Measurements from ENCODE around the gene NISCH.
A peak's percentile ranks its signal among the peaks of the same experiment; 100 is the strongest.
"Not testable (repeated sequence)": the region's sequence is repeated elsewhere in the genome, so short reads cannot be mapped to it uniquely, and the experiment has no call there.

Gene NISCH

DNA sequence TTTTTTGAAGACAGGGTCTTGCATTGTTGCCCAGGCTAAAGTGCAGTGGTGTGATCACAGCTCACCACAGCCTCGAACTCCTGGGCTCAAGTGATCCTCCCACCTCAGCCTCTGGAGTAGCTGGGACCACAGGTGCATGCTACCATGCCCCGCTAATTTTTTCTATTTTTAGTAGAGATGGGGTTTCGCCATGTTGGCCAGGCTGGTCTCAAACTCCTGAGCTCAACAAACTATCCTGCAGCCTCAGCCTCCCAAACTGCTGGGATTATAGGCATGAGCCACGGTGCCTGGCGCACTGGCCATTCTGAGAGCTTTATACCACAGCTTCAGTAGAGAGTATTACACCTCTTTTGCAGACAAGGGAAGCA, 71.3 kb downstream of the NISCH start:
- not testable (repeated sequence) for DNase-seq (ENCODE audit: low read depth in 2 of 2)

DNA sequence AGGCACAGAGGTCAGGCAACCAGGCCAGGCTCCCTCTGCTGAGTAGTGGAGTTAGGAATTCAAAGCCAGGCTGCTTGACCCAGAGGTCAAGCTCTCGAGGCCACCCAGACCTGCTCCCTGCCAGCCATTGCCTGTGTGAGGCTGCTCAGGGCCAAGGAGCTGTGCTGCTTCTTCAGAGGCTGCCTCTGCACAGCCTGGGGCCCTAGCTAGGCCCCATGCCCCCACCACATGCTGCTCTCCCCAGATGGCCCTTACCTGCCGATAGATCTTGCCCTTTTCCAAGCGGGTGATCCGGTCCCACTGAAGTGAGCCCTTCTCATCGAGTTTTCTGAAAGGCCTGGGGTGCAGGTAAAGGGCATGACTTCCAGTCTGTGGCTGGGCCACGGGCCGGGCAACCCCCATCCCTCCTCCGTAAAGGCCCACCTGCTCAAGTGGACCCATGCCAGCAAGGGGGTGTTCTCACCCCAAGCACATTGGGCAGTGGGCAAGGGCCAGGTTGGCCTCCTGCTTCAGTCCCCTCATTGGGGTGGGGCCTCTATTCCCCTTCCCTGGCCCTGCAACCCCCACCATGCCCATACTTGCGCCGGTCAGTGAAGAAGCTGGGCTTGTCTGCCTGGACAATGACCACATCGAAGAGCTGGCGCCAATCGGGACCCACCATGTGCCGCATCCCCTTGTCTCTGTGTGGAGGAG, 71.8 kb downstream of the NISCH start:
- no peak for DNase-seq (ENCODE audit: low read depth in 2 of 2)

DNA sequence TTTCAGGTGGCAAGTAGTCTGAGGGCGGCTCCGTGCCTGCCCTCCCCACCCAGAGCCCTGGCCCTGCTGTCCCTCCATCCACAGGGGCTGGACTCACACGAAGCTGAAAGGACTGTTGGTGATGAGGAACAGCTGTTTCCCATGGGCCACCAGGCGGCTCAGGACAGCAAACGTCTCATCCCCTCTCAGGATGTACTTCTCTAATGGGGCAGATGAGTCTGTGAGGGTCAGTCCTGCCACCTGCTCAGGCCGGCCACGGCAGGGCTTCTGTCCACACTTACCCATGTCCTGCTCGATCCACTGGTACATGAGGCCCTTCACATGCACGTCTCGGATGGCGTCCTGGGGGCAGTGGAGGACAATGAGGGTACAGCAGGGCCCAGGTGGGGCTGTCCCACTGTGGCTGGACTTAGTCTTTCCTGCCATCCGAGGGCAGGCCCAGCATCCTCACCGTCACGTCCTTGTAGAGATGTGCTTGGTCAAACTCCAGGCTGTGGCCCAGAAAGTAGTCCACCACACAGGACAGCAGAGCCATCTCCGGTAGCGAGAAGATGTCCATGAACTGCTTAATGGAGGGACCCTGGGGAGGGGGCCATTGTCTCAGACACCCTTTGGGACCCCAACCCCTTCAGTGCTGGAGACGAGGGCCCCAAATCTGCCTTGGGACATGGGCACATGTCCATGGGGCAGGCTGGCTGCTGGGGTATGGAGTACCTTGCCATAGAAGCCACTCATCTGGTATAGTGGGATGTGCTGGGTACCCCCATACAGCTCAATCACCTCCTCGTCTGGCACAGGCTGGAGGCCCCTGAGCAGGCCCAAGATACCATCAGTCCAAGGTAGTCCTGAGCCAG, 72.6 kb downstream of the NISCH start:
- no peak for DNase-seq (ENCODE audit: low read depth in 2 of 2)

DNA sequence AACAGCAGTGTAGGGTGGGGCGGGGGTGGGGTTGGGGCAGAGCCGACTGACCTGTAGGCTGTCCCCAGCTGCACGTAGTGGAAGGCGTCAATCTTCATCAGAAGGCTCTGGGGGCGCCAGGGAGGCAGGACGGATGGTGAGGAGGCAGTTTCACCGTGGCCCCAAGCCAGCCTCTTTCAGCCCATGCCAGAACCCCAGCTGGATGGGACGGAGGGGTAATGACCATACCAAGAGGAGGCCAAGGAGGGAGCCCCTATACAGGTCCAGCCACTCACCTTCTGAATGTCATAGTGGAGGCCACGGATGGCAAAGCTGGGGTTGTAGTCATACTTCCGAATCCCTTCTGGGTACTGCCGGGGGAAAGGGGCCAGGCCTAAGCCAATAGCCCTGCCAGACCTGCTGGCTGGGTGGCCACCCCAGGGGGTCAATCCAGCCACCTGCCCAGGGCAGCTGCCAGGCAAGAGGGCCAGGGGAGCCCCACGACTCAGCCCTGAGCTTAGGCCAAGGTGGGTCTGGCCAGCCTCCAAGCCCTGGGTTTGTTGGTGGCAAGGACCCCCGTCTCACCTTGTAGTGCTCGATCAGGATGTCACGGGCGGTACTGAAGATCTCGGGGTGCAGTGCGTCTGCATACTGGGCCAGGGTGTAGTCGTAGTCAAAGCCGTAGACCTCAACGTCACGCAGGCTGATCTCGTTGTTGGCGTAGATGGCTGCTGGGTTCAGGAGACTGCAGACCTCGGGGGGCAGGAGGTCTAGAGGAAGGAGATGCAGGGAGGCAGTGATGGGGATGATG, 73.4 kb downstream of the NISCH start:
- no peak for DNase-seq (ENCODE audit: low read depth in 2 of 2)

DNA sequence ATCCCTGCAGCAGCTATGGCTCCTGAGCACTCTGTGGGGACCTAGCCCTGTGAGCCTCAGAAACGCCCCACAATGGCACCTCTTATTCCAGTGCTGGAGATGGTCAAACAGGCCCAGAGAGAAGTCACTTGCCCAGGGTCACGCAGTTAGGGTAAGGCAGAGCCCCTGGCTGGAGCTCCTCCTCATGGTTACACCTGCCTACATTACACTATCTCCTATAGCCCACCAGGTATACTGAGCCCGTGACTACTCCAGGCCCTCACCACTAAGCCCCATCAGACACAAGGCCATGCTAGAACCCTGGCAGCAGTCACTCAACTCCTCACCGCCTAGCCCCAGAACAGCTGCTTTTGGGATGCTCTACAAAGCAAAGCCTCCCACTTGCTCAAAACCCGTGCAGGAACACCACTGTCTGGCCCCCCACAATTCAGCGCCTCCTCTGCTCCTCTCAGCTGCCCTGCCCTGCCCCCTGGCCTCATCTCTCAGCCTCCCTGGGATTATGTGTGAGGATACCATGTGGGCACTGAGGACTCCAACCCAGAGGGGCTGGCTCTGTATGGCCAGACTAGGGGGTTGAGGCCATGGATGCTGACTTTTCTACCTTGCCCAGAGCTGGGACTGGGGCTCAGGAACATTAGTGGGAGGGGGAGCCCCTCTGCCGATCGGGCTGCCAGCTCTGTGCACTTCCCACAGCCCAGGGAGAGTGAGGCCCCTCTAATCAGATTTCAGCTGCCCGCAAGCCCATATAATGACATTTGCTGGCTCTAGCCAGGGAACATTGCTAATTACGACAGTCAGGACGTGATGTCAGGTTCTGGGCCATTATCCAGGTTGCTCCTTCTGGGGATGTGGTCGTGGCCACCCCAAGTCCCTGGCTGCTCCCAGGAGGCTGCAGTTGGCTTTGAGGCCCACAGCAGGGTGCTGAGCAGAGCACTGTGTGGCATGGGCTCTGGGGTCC, 74.3 kb downstream of the NISCH start:
- DNase-seq (ENCODE audit: low read depth in 2 of 2), result no peak

DNA sequence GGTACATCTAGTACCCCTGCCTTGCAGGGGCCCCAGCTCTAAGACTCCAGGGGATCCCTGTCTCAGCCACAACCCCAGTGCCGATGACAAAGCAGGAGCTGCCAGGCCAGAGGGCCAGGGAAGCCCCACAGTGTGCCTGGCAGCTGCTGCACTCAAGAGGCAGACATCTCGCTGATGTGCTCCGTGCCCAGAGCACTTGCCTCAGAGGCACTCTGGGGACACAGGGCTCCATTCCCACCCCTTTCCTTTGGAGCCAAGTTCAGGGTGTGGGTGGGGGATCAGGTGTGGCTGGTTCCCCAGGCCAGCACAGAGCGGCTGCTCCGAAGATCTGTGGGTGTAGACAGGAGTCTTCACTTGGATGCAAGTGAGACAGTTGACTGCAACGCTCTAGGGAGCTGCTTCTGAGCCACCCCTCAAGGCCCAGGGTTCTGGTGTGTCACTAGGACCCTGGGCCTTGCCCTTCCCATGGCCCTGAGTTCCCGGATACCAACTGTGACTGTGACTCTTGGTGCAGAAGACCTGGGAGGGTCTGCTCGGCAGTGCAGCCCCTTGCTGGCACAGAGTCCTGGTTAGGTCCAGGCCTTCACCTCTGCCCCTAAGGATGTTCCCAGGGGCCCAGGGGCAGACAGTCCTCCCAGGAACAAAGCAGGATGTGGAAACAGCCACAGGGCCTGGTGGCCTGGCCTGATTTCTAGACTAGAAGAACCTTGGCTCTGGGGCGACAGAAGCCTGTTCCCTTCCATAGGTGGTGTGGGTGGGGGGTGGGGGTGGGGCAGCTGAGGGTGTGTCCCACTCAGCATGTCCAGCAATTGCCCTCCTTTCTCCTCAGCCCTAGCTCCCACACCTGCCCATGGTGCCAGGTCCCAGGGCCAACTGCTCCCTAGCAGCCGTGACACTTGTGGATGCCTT, 75.8 kb downstream of the NISCH start:
- DNase-seq (ENCODE audit: low read depth in 2 of 2), result no peak

DNA sequence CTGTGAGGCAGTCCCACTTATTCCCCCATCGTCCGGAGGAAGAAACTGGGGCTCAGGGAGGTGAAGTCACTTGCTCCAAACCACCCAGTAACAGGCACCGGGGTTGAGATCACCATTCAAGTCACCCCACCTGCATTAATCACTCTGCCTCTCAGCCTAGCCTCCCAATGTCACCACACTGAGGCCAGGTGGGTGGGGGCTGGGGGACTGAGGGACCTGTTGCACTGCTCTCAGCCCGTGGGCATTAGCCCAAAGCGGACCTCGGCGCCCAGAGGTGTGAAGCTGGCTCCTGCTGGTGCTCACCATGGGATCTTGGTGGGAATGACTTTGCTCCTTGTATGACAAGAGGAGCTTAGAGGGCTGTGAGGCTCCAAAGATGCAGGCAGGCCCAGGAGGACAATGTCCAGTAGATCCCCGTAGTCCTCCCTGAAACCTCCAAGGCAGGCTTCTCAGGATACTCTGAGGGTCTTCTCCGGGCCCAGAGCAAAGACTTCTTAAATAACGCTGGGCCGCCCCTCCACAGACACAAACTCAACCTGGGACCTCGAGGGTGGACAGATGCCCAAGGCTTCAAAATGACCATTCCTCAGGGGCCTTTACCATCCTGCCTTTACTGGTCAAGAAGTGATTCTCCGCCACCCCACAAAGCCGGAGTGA, 76.6 kb downstream of the NISCH start:
- DNase-seq (ENCODE audit: low read depth in 2 of 2), result no peak

DNA sequence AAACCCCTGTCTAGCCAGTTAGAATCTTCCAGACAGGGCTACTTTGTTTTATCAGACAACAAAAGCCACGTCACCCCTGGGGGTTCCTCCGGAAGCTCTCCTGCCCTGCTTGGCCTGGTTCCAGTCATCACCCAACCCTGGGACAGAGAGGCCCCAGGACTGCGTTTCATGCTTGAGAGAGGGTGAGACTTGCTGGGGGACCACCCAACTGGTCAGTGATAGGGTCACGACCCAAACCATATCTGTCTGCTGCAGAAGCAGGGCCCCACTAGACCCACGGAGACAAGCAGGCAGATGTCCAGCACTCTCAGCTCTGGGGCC, 77.1 kb downstream of the NISCH start:
- DNase-seq (ENCODE audit: low read depth in 2 of 2), result no peak

DNA sequence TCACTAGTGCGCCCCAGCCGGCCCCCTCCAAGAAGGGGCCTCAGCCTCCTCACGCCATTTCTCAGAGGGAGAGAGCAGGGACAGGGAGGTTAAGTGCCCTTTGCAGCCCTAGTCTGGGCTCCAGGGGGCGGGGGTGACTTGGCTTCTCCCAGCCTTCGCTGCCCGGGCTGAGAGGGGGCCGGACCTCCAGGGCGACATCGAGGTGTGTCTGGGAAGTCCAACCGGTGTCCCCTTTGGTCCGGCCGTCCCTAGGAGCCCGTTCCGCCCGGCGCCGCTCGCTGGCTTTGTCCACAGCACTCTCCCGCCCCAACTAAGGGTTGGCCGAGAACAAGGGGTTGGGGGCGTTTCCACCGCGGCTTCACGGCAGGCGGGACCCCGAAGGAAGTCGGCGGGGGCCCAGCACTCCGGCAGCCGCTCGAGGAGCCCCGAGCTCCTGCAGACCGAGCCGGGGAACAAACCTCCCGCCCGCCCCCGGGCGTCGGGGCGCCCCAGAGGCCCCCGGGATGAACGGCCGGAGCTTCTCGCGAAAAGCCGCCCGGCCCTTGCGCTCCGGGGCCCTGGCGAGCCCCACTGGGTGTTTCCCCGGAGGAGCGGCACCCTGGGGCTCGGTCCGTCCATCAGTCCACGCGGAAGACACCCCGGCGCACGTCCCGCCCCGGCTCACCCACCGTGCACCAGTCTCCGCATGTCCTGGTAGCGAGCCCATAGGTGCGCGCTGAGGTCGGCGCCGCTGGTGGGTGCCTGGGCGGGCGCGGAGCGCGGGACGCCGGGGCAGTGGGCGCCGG, 77.6 kb downstream of the NISCH start:
- DNase-seq (ENCODE audit: low read depth in 2 of 2), result peak in 1 of 2 experiments; percentile 11

DNA sequence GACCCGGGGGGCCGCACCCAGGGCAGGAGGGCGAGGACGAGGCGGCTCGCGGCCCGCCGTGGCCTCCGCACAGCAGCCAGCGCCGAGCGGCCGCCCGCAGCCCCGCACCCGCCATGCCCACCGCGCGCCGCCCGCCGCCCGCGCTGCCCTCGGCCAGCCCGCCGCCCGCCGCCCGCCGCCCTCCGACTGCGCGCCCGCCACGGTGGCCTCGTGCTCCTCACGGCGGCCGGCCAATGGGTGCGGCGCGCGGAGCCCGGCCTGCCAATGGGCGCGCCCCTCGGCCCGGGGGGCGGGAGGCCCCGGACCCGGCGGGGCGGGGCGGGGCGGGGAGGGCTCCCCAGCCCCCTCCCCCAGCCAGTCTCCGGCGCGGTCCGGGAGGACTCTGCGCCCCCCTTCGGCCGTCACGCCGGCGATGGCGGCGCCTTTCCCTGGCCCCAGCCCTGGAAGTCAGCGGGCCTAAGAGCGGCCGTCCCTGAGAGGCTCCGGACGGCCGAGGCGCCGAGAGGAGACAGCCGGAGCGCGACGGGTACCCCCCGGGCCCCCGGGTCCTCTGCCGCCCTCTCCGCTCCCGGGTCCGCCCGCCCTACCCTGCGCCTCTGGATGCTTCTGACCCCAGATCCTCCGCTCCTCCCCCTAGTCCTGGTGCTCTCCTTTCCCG, 78.3 kb downstream of the NISCH start, which contains the start of gene NT5DC2:
Gene NT5DC2 (minus strand): TSS at position 235 of the 658 bp plus-strand sequence. CDS start 120 bp downstream, at position 115.
- DNase-seq (ENCODE audit: low read depth in 2 of 2), result peak; percentile 39 to 59

DNA sequence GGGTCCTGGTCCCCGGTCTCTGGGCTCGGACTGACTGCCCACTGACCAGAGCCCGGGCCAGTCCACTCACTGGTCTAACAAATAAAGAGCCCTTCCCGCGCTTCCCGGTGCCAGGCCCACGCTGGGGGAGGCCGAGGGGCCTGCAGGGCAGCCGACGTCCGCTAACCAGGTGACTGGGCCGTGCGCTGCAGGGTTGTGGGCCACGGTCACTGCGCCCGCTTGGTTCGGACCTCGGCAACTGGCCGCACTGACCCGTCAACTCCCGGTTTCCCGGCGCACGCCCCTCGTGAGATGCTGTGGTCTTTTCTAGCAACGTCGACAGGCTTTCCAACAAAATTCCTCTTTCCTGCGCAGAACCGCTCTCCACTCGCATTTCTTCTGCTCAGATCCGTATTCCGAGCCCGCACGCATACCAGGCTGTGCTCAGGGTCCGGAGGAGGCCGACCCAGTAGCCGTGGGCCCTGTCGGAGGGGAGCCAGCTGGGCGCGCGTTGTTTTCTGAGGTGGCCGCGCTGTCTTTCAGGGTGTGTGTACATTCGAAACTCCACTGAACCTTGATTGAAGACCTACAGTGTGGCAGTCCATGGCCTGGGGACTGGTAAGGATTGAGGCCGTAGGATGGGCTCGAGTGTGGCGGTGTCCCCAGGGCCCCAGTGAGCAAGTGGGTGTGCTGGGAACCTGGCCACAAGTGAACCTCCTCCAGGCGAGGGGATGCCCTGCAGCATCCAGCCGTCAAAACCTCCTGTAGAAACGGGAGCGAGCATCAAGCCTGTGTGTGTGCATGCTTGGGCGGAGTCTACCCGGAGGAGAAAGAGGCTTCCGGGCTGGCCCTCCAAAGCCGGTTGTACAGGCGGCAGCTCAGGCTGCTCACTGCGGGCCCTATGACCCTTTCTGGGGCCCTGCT, 79.1 kb downstream of the NISCH start:
- DNase-seq (ENCODE audit: low read depth in 2 of 2), result no peak

DNA sequence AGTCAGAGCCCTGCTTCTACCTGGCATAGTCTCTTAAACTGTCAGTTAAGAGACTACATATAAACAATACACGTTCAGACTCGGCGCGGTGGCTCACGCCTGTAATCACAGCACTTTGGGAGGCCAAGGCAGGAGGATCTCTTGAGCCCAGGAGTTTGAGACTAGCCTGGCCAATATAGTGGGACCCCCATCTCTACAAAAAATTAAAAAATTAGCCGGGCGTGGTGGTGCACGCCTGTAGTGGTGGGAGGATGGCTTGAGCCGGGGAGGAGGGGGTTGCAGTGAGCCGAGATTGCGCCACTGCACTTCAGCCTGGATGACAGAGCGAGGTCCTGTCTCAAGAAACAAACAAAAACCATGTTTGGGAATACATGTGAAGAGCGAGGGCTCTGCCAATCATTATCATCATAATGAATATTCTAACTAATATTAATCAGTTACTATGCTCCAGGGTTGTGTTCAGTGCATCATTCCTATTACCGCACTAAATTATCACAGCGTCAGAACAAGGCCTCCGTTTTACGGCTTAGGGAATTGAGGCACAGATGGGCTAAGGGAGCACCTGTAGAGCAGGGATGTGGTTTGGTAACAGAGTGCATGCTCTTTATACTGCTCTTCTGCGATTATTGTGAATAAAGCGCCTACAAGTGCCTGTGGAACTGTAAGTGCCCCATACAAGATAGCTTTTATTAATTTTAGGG, 80.2 kb downstream of the NISCH start:
- DNase-seq (ENCODE audit: low read depth in 2 of 2), result no peak

DNA sequence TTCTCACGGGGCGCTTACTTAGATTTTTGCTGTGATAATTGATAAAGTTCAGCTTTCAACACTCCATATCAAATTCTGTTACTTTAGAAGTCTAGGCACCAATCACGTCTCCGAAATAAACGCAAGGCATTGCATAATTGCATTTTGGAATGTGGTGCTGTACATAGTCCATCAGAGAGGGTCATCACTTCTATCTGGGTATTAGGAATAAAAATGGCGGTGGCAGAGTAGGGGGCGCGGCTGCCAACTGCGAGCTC, 80.6 kb downstream of the NISCH start:
- no peak for DNase-seq (ENCODE audit: low read depth in 2 of 2)

DNA sequence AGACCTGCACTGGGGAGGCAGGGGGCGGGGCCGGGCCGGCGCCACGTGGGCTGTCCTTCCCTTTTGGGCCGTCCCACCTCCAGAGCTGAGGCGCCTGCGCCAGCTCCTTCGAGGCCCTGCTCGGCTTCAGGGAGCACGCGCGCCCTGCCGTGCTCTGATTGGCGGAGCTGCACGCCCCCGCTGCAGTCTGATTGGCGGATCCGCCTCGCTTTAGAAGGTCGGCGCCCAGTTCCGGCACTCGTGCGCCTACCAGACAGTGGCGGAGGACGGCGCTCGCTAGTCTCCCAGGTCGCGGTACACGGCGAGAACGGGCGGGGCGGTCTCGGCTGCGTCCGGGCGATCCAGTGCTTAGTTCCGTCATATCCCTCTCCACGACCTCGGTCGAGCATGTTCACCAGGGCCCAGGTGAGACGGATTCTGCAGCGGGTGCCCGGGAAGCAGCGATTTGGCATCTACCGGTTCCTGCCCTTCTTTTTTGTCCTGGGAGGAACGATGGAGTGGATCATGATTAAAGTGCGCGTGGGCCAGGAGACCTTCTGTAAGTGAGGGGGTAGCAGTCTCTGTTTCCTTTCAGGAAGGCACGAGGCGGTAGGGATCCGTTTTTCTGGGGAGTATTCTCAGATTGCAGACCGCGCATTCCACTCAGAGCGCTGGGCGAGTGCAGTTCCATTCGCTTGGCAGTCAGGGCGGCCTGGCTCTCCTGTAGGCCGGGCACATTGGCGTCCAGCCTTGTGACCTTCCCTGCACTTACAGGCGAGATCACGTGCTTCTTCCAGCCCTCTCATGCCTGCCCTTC, 81.2 kb downstream of the NISCH start, which contains the start of gene UQCC5:
Gene UQCC5 (plus strand): TSS at position 237 of the 796 bp plus-strand sequence. CDS start 151 bp downstream, at position 388.
- DNase-seq (ENCODE audit: low read depth in 2 of 2), result peak; percentile 96

DNA sequence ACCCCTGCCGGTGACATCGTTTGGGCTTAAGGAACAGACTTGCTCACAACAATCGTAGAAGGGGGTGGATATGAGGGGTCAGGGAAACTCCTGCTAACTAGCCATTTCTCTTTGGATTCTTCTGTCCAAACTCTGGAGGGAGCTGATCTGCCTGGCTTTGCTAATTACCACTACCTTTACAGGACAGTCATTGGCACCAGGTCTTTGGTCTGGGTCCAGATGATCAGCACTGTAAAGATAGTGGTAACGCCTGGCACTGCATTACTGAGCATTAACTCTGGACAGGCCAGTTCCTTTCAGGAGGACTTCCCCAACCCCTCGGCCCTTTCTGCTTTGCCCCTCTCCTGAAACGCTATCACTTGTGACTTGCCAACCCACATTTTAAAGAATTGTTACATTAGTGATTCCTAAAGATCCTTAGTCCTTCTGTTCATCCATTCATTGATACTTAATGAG, 81.8 kb downstream of the NISCH start:
- no peak for DNase-seq (ENCODE audit: low read depth in 2 of 2)
